GM19240 (cell line): Measurements from ENCODE around the gene HIVEP3.
"Not testable (repeated sequence)": the region's sequence is repeated elsewhere in the genome, so short reads cannot be mapped to it uniquely, and the experiment has no call there.

ENCODE experiments used
- DNase-seq: peaks from one replicate; pipeline ENCODE4 v3.0.0; 2011; ENCODE audit warnings: low spot score; ENCODE audit not compliant: insufficient read length

Gene HIVEP3

DNA sequence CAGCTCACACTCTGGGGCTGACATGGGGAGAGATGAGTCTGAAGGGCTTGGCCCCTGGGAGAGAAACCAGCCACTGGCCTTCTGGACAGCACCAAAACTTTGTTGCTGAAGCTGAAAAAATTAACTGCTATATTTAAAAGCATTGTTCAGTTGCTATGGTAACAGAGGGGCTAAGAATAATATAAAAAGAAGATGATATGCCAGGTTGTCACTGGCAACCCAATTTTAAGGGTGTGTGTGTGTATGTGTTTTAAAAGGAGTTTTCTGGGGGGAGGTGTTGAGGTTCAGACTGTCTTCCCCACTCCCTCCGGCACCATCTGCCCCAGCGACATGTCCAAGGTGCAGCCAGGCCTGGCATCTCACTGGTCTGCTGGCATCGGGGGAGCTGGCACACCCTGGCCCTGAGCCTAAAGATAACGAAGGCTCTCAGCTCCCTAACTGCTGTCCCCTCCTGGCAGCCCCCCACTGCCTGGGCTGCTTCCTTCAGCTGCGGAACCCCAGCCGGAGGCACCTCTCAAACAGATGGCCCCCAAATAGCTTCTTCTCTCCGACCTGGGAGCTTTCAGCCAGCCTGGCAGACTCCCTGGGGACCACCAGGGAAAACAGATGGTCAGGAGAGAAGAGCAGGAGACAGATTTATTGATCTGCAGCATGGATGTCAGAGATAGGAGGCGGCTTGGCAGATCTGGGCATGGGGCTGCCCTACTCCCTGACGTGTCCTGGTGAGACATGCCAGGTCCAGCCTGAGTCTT is 203.9 kb downstream of the HIVEP3 start:
- DNase-seq, result no peak

DNA sequence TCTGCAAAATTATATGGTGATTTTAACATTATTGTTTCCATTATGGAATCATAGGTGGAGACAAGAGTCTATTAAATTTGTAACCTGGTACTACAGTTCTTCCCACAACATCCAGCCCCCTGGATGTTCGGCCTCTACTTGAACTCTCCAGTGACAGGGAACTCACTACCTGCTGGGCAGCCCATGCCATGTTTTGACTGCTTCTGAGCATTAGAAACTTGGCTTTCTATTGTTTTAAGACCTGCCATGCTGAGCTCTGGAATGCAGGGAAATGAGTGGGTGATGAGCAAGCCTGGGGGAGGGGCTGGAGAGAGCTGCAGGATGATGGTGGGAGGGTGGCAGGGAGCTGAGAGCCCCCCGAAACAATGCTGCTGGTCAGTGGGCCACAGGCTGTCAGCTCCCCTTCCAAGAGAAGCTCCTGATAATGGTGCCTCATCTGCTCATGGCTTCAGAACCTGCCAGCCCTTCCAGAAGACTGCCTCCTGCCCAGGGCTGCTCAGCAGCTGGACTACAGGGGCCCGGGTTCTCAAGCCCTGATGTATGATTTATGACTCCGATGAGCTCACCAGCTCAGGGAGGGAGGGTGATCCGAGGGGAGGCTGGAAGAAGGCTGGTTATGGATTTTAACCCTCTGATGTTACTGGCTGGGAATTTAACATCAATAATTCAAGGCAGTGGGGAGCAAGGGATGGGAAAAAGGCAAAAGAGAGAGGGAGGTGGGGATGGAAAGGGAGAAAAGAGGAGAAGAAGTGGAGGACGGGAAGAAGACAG is 205.0 kb downstream of the HIVEP3 start:
- DNase-seq, result no peak

DNA sequence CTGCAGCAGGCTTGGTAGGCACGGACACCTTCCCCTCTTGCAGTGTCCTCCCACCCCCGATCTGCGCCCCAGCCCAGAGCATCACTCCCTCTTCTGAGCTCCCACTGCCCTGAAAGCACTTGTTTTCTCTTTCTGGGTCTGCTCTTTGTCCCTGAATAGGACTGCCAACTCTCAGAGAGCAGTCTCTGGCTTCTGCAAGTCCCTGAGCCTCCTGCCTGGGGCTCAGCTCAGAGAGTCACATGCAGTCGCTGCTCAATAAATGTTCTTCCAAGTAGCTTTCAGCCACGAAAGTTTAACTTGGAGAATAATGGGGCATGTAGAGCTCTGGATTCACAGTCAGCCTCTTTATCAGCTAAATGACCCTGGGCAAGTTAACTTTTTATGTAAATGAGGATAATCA is 205.6 kb downstream of the HIVEP3 start:
- no peak for DNase-seq

GRCh38 chr1:41712695-41713094 is 206.0 kb downstream of the HIVEP3 start:
- no peak for DNase-seq

DNA sequence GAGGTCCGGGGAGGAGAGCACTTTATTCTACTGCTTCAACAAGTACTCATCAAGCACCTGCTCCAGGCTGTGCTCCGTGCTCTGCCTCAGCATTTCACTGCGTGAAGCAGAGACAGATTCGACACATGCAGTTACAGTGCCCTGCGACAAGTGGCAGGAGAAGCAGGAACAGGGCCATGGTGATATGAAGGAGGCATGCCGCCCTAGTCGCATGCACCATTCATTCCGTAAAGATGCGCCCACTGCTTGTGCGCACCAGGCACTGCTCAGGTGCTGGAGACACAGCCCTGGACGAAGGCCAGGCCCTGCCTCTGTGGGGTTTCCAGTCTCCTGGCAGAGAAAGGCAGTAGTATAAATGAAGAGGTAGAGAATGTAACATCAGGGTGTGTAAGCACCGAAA is 206.6 kb downstream of the HIVEP3 start:
- no peak for DNase-seq

DNA sequence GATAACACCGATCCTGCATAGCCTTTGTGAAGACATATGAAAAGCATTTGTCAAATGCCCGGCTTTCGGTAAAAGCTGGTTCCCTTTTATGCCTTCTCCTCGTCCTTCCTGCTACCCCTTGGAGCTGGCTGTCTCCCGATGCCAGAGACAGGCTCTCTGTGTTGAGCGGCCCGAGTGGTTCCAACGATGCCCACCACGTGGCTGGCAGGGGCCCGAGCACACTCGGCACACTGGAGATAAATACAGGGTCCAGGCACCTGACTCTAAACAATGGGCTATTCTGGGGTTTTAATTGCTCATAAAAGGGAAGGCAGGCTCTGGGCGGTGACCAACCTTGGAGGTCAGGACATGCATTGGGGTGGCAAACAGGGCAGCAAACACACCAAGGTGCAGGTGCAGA is 207.1 kb downstream of the HIVEP3 start:
- no peak for DNase-seq

DNA sequence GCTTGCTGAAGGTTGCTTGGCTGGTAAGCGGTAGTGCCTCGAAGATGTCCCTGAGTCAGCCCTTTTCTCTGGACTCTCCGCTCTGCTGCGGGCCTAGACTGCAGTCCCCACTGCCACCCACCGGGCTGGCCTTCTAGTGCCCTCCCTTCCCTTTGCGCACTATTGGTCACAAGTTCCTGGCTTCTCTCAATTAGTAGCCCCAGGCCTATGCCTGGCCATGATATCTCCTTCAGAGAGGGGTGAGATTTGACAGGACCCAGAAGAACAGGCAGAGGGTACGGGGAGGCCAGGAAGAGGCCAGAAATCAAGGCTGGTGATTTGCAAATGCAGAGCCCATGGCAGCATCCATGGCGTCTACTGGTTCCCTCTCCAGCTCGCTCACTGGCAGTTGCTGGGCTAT is 207.7 kb downstream of the HIVEP3 start:
- DNase-seq, result no peak

DNA sequence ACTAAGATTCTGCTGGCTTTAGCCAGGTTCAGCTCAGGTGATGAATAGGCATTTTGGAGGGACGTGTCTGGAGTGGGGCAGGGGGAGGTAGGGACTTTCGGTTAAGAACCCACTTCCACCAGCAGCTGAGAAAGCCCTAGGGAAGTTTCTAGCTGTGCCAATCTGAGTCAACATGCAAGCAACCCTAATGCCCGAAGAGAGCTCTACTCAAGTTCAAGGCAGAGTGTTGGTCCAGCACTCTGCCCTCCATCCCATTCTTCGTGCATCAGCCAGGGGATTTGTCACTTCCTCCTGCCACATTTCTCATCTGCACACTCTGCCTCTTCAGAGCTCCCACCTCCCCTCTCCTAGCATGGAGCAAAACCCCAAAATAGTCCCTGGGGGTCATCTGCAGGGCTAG is 208.8 kb downstream of the HIVEP3 start:
- DNase-seq, result no peak

DNA sequence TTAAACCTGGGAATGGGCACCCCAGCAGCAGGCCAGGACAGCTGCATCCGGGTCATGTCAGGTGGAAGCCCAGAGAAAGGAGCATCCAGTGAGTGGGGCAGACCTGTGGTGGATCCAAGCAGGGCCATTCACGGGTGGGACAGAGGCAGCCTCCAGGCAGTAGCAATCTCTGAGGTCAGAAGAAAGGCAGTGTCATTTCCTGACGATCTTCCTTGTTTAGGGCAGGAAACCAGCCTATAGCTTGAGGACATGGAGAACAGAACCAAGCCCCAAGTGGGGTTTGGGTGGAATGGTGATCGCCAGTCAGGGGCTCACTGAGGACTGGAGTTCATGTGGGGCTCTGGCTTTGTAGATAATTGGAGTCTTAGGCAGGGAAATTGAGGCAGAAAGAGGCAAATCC is 209.4 kb downstream of the HIVEP3 start:
- no peak for DNase-seq

DNA sequence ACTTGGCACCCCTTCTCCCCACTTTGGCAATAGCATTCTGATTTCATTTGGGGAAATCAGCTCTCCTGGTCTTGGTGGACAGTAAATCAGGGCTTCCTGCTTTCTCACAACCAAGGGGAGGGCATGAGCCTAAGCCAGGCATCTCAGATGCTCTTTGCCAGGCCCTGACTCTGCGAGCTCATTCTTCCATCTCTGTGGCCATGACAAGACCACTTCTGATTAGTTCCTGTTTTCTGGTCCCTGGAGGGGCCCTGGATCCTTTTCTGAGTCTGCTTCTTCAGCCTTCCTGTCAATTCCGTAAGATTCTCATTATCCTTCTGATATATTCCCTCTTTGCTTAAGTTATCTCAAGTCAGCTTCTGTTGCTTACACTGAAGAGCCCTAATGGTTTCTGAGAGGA is 210.4 kb downstream of the HIVEP3 start:
- DNase-seq, result no peak

DNA sequence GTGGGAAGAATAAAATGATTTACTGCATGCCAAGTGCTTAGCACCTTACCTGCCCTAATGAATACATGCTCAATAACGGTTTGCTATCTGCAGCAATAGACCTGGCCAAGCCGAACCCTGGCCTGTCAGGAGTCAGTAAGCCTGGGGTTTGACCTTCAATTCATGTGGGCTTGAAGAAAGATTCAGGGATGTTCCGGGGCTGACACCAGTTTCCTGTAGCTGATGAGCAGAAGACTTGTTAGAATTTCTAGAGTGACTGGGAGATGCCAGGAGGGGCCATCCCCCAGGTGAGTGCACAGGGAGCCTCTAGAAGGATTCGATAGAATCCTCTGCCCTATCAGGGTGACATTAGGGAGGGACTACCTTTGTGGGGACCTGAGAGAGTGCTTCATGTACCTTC is 210.9 kb downstream of the HIVEP3 start:
- DNase-seq, result no peak

- no peak for DNase-seq
These were observed 212.9 kb downstream of the HIVEP3 start for GRCh38 chr1:41705798-41706197.

DNA sequence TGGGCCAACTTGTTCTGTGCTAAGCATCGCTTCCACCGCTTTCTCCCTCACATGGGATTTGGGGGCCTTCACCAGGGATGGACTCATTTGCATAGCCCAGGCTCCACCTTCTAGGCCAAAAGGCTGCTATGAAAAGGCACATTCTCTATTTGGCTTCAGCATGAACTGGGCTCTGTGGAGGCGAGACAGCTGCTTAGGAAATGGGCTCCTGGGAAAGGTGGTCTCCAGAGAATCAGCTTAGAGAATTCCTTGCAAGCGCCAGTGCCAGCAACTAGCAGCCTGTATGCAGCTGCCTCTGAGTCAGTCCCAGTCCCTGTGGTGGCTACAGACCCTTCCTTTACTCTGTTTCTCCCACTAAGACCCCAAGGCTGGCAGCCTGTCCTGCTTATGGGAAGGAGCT is 214.5 kb downstream of the HIVEP3 start:
- no peak for DNase-seq

GRCh38 chr1:41702771-41703170 is 216.0 kb downstream of the HIVEP3 start:
- no peak for DNase-seq

- no peak for DNase-seq
These were observed 217.7 kb downstream of the HIVEP3 start for GRCh38 chr1:41700986-41701535.

GRCh38 chr1:41700581-41700980 is 218.1 kb downstream of the HIVEP3 start:
- DNase-seq, result no peak

DNA sequence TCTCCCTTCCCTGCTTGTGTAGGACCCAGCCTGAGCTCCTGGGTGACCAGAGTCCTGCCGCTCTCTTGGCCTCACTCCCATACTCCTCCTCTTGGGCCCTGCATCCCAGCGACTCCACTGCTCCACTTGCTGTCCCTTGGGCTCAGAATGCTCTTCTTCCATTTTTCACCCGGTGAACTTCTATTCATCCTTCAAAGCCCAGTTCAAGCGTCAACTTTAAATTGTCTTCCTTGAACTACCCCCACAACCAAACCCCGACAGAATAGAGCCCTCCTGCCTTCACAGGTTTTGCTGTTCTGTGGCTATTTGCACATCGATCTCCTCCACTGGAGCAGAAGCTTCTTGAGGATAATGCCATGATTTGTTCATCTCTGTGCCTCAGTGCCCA is 218.9 kb downstream of the HIVEP3 start:
- no peak for DNase-seq

DNA sequence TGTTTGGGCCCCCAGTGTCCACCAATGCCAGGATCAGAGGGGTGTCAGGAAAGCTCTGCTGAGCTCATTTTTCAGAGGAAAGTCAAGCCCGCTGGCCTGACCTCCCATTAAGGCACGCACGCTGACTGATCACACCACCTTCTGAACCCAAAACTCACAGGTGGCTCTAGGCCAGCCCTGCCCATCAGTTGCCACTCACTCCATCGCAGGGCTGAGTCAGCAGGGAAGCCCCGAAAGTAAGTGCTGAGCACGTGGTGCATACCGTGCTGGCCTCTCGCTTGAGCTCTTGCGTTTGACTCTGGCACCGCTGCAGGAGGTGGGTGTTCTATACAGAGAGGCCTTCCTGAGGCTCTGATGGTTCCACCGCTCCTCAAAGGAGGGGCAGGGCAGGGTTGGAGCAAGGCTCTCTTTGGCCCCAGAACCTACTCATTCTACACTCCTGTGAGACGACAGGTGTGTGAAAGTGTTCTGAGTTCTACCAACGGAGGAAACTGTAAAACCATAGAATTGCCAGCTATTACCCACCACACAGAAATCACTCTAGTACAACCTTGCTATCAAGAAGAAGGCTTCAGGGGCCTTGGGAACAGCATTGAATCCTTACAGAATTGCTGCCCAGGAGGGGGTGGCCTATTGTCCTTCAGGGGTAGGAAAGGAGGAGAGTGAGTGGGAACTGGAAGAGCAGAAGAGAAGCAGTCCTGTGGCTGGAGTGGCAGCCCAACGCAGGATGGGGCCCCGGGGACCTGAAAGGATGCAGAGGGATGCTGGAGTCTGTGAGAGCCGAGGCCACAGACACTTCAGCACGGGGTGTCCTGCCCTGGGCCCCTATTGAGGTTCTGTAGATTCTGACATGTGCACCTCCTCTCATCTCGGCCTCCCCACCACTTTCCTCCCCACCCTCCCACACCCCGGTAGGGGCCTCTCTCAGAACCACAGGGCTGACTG is 219.5 kb downstream of the HIVEP3 start:
- peak; percentile 74 for DNase-seq

DNA sequence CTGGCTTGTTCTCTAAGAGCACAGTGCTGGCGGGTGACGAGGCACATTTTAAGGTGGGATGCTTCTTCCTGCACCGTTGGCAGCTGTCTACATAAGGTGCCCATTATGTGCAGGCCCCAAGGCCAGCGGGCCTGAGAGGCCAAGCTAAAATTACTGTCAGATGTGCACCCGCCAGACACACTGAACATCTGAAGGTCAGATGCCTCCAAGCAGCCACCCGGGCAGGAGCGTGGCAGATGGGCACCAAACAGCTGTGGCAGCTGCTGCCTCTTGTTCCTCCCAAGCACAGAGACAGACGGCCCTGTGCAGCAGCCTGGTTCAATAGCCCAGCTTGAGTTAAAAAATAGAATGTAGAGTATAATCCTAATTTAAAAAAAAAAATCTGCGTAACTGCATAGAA is 222.3 kb downstream of the HIVEP3 start:
- no peak for DNase-seq

DNA sequence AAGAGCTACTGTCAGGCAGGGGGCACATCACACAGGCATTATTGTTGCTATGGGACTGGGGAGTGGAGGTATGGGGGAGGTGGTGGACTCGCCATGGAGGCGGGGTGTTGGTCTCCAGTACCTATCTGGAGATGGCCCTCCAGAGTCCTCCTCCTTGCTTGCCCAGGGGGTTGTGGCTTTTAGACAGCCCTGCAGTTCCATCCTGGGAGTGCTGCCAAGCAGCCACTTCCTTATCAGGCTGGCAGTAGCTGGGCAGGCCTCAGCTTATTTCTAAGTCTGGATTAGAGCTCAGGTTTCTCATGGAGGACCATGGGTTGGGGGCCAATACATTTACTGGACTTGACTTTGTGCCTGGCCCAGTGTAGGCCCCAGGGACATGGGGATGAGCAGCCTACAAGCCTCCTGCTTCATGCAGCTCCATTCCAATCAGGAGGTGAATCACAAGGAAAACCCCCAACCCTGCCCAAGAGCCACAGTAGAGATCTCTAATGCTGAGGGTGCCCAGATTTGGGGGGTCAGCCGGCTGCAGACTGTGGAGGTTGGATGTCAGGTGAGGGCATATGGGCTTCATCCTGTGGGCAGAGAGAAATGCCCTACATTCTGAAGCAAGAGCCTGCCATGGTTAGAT is 223.5 kb downstream of the HIVEP3 start:
- DNase-seq, result no peak

- not testable (repeated sequence) for DNase-seq
These were observed 226.8 kb downstream of the HIVEP3 start for GRCh38 chr1:41691966-41692365.
